HepG2 (cell line): ENCODE data around the gene MAPK4. TPM values are rescaled to one million over a fixed set of nuclear protein-coding genes. Genes with fewer than 3 reads are reported as not detected.
A peak's percentile ranks its signal among the peaks of the same experiment; 100 is the strongest.

Source experiments
- ATAC-seq: fragments of 200-7000 bp; cut with Tn5 transposase; 3 replicates; pipeline ENCODE4 v1.9.1; 2020; ENCODE audit warnings: mild to moderate bottlenecking, moderate library complexity
- BruUV-seq: library from RNA; stranded (reverse); fragments of 400-500 nt; replicated peaks from 2 replicates; lab custom pipeline; 2021; lab: Mats Ljungman, UMichigan
- CTCF ChIA-PET: fragments of 300-600 bp; formaldehyde crosslinking; extraction: SDS; loops from one replicate; lab custom pipeline; 2021; ENCODE audit warnings: low total read pairs, inconsistent platforms, low intra/inter-chr PET ratio; lab: Yijun Ruan, JAX
- POLR2A ChIA-PET: fragments of 350-600 bp; sonication (Branson Sonifier 250); formaldehyde crosslinking; loops from one replicate; lab custom pipeline; 2020; ENCODE audit warnings: antibody characterized with exemption, inconsistent platforms; lab: Yijun Ruan, JAX
- DNase-seq: peaks from one replicate; pipeline ENCODE4 v3.0.0-alpha.2; 2015; ENCODE audit warnings: low spot score
- FAIRE-seq: peaks from 3 replicates; lab custom pipeline; 2011; peaks lifted over from hg19 to GRCh38; lab: Jason Lieb, UNC
- H2AFZ ChIP-seq: one replicate; pipeline ENCODE4 v1.6.1; 2011; ENCODE audit warnings: low read length, inconsistent platforms
- H3K27ac ChIP-seq: fragments of 300-600 bp; 3 replicates; pipeline ENCODE4 v1.8.0; 2011; ENCODE audit warnings: mixed run types, mild to moderate bottlenecking, mixed read lengths, low read length, inconsistent platforms; ENCODE audit not compliant: insufficient read depth; ENCODE audit errors: extremely low read length
- H3K27me3 ChIP-seq, 2 experiments: fragments of 200-600 bp in 1 of 2; 2 replicates in 1 of 2; 3 replicates in 1 of 2; pipeline versions ENCODE4 v1.6.0 to v1.8.0; 2011; ENCODE audit warnings: low read length in 2 of 2, mild to moderate bottlenecking in 2 of 2, moderate library complexity in 2 of 2, inconsistent platforms in 1 of 2; ENCODE audit not compliant: insufficient read depth in 2 of 2, control insufficient read depth in 1 of 2
- H3K36me3 ChIP-seq, 2 experiments: fragments of 200-600 bp in 1 of 2; replicated peaks in 1 of 2; 2 replicates in 1 of 2; 3 replicates in 1 of 2; pipeline versions ENCODE4 v1.5.1 to v1.8.0; 2011; ENCODE audit warnings: low read length in 2 of 2, inconsistent platforms in 1 of 2; ENCODE audit not compliant: insufficient read depth in 2 of 2, control insufficient read depth in 1 of 2
- H3K4me1 ChIP-seq: 2 replicates; pipeline ENCODE4 v1.5.1; 2012; ENCODE audit warnings: low read length, inconsistent platforms; ENCODE audit not compliant: insufficient read depth
- H3K4me2 ChIP-seq: 2 replicates; pipeline ENCODE4 v1.6.0; 2011; ENCODE audit warnings: low read depth, low read length, inconsistent platforms
- H3K4me3 ChIP-seq, 3 experiments: fragments of 200-600 bp in 1 of 3; sonication (generic), shearing (Covaris generic) in 1 of 3; replicated peaks in 1 of 3; 2 replicates each; pipeline ENCODE4 v1.5.1; 2011 to 2016; ENCODE audit warnings: low read length in 3 of 3, inconsistent platforms in 2 of 3, low read depth in 2 of 3, mild to moderate bottlenecking in 2 of 3, control low read depth in 1 of 3, mixed read lengths in 1 of 3; ENCODE audit not compliant: insufficient read depth in 1 of 3
- H3K79me2 ChIP-seq: one replicate; pipeline ENCODE4 v1.6.1; 2011; ENCODE audit warnings: low read length, inconsistent platforms; ENCODE audit not compliant: insufficient read depth
- H3K9ac ChIP-seq: 2 replicates; pipeline ENCODE4 v1.6.0; 2011; ENCODE audit warnings: mild to moderate bottlenecking, low read depth, low read length, inconsistent platforms; ENCODE audit not compliant: insufficient read depth
- H3K9me3 ChIP-seq: 2 replicates; pipeline ENCODE4 v1.5.1; 2012; ENCODE audit warnings: mild to moderate bottlenecking, low read length
- H4K20me1 ChIP-seq: 2 replicates; pipeline ENCODE4 v1.6.0; 2011; ENCODE audit warnings: inconsistent platforms, mild to moderate bottlenecking, low read length, moderate library complexity; ENCODE audit not compliant: insufficient read depth
- CEBPB ChIP-seq: IDR thresholded peaks from 2 replicates; pipeline ENCODE4 v1.6.1; 2011; ENCODE audit warnings: low read depth, low read length, improper control_type of control experiment, borderline replicate concordance
- NFE2L1 ChIP-seq: sonication (generic); formaldehyde crosslinking; IDR thresholded peaks from 2 replicates; pipeline ENCODE4 v1.4.0; 2020; ENCODE audit warnings: missing genetic modification reagents, mild to moderate bottlenecking, borderline replicate concordance
- NFKB2 ChIP-seq: sonication (generic); formaldehyde crosslinking; IDR thresholded peaks from 2 replicates; pipeline ENCODE4 v1.4.0; 2020; ENCODE audit warnings: missing genetic modification reagents, borderline replicate concordance
- RBM22 ChIP-seq: fragments of 200-400 bp; formaldehyde crosslinking; optimal IDR thresholded peaks from 2 replicates; pipeline ENCODE3; 2017; ENCODE audit warnings: mild to moderate bottlenecking, low read length, moderate library complexity
- SAP130 ChIP-seq: IDR thresholded peaks from 2 replicates; pipeline ENCODE4 v1.6.1; 2016; ENCODE audit warnings: low read depth
- TOPORS ChIP-seq: sonication (generic); formaldehyde crosslinking; IDR thresholded peaks from 2 replicates; pipeline ENCODE4 v1.8.0; 2023; ENCODE audit warnings: mild to moderate bottlenecking, missing genetic modification reagents
- ZNF12 ChIP-seq: sonication (generic); formaldehyde crosslinking; IDR thresholded peaks from 2 replicates; pipeline ENCODE4 v1.5.0; 2020; ENCODE audit warnings: missing genetic modification reagents
- ZNF230 ChIP-seq: sonication (generic); formaldehyde crosslinking; IDR thresholded peaks from 2 replicates; pipeline ENCODE4 v1.4.0; 2020; ENCODE audit warnings: mild to moderate bottlenecking, missing genetic modification reagents
- ZNF232 ChIP-seq: sonication (generic); formaldehyde crosslinking; IDR thresholded peaks from 2 replicates; pipeline ENCODE4 v1.4.0; 2020; ENCODE audit warnings: missing genetic modification reagents, borderline replicate concordance
- ZNF552 ChIP-seq: sonication (generic); formaldehyde crosslinking; IDR thresholded peaks from 2 replicates; pipeline ENCODE4 v1.9.0; 2022; ENCODE audit warnings: missing genetic modification reagents, mild to moderate bottlenecking, borderline replicate concordance
- ZNF766 ChIP-seq: sonication (generic); formaldehyde crosslinking; IDR thresholded peaks from 2 replicates; pipeline ENCODE4 v1.5.0; 2020; ENCODE audit warnings: missing genetic modification reagents, borderline replicate concordance
- WGBS: methylation state at CpG from one replicate; pipeline ENCODE4 v1.1.6; 2017; ENCODE audit warnings: low lambda C conversion rate; 5-methylcytosine and 5-hydroxymethylcytosine counted together
- in situ Hi-C: cut with HindIII; loops from 2 replicates; pipeline ENCODE4 v1.10.0; 2017; ENCODE audit warnings: low pct_unique_long_range_greater_than_20kb; ENCODE audit not compliant: extremely low pct_ligation_motif_present
- intact Hi-C: fragments of 100-400 bp; cut with micrococcal nuclease; formaldehyde crosslinking; loops from one replicate; pipeline ENCODE4 v1.10.0; 2022; ENCODE audit not compliant: unreplicated experiment
- polyA plus RNA-seq, 8 experiments: library from polyadenylated mRNA; depleted of rRNA in 3 of 8; stranded (reverse) in 7 of 8; unstranded in 1 of 8; fragments of >200 nt; fragmentation: Illumina TruSeq in 4 of 8; extraction: Trizol in 4 of 8; gene quantifications; 2 replicates each; pipeline versions ENCODE4 v1.2.1 to v1.2.3, GENCODE V29; 2011 to 2016; ENCODE audit warnings: low read depth in 4 of 8, missing spikeins in 1 of 8, mixed read lengths in 1 of 8; ENCODE audit not compliant: insufficient read depth in 1 of 8
- total RNA-seq, 5 experiments: library from RNA; depleted of rRNA; stranded (reverse); fragments of >200 nt; fragmentation: Illumina TruSeq; extraction: Trizol; gene quantifications; 2 replicates each; pipeline ENCODE4 v1.2.3, GENCODE V29; 2016; ENCODE audit warnings: low read depth in 1 of 5
- TF ChIP-seq, protein P1 (sequence below), 2 experiments: sonication (generic) in 1 of 2; formaldehyde crosslinking in 1 of 2; IDR thresholded peaks; 2 replicates each; pipeline versions ENCODE4 v1.4.0 to v1.6.1; 2016 to 2020; ENCODE audit warnings: borderline replicate concordance in 1 of 2, low read depth in 1 of 2, mild to moderate bottlenecking in 1 of 2, missing genetic modification reagents in 1 of 2
- TF ChIP-seq, protein P2 (sequence below): conservative IDR thresholded peaks from 2 replicates; pipeline ENCODE4 v1.6.1; 2018; ENCODE audit warnings: missing genetic modification reagents
- TF ChIP-seq, protein P3 (sequence below): sonication (generic); formaldehyde crosslinking; IDR thresholded peaks from 2 replicates; pipeline ENCODE4 v1.4.0; 2020; ENCODE audit warnings: missing genetic modification reagents
- TF ChIP-seq, protein P4 (sequence below): sonication (generic); formaldehyde crosslinking; IDR thresholded peaks from 2 replicates; pipeline ENCODE4 v1.5.0; 2020; ENCODE audit warnings: mild to moderate bottlenecking, missing genetic modification reagents, borderline replicate concordance

The MAPK4 gene
- total and polyA plus RNA-seq, 2 of the 13 experiments (the other 11 are each of a cell fraction or from before 2014, with no cell fraction given) = not detected

DNA sequence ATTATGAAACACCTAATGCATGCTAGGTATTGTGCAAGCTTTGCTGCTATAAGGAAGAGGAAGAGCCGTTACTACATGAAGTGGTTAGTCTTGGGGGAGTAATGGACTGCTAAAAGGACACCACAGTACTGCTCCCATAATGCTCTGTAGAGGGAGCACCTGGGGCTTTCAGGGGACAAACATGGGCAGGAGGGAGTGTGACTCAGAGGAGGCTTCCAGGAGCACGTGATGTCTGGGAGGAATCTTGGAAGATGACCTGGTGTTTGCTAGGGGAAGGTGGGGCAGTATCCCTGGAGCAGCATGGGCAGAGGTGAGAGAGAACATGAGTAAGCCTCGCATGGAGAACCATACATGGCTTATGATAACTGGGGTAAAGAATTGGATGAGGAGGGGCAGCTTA, 18.8 kb downstream of the MAPK4 start:
- CTCF ChIA-PET = no interaction called here
- intact Hi-C loops = no loop called here
- FAIRE-seq = no peak
- no peak for TF ChIP-seq ZNF232 (CRISPR knock-in tag)
- TF ChIP-seq TOPORS (CRISPR knock-in tag) = no peak
- TF ChIP-seq, protein P1, sequence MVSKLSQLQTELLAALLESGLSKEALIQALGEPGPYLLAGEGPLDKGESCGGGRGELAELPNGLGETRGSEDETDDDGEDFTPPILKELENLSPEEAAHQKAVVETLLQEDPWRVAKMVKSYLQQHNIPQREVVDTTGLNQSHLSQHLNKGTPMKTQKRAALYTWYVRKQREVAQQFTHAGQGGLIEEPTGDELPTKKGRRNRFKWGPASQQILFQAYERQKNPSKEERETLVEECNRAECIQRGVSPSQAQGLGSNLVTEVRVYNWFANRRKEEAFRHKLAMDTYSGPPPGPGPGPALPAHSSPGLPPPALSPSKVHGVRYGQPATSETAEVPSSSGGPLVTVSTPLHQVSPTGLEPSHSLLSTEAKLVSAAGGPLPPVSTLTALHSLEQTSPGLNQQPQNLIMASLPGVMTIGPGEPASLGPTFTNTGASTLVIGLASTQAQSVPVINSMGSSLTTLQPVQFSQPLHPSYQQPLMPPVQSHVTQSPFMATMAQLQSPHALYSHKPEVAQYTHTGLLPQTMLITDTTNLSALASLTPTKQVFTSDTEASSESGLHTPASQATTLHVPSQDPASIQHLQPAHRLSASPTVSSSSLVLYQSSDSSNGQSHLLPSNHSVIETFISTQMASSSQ (IDR thresholded peaks at IDR 0.05; ENCODE audit: low read depth) = no peak
- TF ChIP-seq, protein P1 (CRISPR knock-in tag; IDR thresholded peaks at IDR 0.05; ENCODE audit: borderline replicate concordance) = no peak
- TF ChIP-seq, protein P2, sequence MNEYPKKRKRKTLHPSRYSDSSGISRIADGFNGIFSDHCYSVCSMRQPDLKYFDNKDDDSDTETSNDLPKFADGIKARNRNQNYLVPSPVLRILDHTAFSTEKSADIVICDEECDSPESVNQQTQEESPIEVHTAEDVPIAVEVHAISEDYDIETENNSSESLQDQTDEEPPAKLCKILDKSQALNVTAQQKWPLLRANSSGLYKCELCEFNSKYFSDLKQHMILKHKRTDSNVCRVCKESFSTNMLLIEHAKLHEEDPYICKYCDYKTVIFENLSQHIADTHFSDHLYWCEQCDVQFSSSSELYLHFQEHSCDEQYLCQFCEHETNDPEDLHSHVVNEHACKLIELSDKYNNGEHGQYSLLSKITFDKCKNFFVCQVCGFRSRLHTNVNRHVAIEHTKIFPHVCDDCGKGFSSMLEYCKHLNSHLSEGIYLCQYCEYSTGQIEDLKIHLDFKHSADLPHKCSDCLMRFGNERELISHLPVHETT (CRISPR knock-in tag) = no peak
- TF ChIP-seq CEBPB = 0 out of 2 replicates have a peak, but pooled peaks have one; percentile 14
- TF ChIP-seq, protein P3, sequence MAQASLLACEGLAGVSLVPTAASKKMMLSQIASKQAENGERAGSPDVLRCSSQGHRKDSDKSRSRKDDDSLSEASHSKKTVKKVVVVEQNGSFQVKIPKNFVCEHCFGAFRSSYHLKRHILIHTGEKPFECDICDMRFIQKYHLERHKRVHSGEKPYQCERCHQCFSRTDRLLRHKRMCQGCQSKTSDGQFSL = no peak
- TF ChIP-seq, protein P4, sequence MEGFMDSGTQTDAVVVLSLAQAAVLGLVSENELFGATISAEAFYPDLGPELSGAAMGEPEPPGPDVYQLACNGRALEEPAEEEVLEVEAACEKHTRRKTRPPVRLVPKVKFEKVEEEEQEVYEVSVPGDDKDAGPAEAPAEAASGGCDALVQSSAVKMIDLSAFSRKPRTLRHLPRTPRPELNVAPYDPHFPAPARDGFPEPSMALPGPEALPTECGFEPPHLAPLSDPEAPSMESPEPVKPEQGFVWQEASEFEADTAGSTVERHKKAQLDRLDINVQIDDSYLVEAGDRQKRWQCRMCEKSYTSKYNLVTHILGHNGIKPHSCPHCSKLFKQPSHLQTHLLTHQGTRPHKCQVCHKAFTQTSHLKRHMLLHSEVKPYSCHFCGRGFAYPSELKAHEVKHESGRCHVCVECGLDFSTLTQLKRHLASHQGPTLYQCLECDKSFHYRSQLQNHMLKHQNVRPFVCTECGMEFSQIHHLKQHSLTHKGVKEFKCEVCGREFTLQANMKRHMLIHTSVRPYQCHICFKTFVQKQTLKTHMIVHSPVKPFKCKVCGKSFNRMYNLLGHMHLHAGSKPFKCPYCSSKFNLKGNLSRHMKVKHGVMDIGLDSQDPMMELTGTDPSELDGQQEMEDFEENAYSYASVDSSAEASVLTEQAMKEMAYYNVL = no peak
- no peak for TF ChIP-seq NFKB2
- TF ChIP-seq NFE2L1 (CRISPR knock-in tag) = no peak
- TF ChIP-seq ZNF230 = no peak
- no peak for TF ChIP-seq ZNF766 (CRISPR knock-in tag)
- 0 out of 2 replicates have a peak, but pooled peaks have one; percentile 27 for TF ChIP-seq ZNF12 (CRISPR knock-in tag)
- no peak for TF ChIP-seq RBM22
- no peak for TF ChIP-seq SAP130 (CRISPR knock-in tag)
- no peak for TF ChIP-seq ZNF552 (CRISPR knock-in tag)

More for the DNA sequence above, 18.8 kb downstream of the MAPK4 start:
- ATAC-seq = no peak
- Histone ChIP-seq H3K27ac (no peak overlapping the region), H3K9ac (no peak overlapping the region), H4K20me1 (no peaks in the 10 kb centered on the region), H3K4me3 (no peak overlapping the region), H3K4me1 (no peaks in the 10 kb centered on the region), H3K4me2 (no peak overlapping the region), H2AFZ (no peak overlapping the region), H3K79me2 (no peaks in the 10 kb centered on the region), H3K36me3 (no peaks in the 10 kb centered on the region), H3K9me3 (no peaks in the 10 kb centered on the region), H3K27me3 (no peaks in the 10 kb centered on the region)
- DNase-seq = no peak
- in situ Hi-C loops = no loop called here
- POLR2A ChIA-PET = no interaction called here
- 28% methylated on average over 3 of the region's 3 CpGs for WGBS
- no TSS peak for BruUV-seq
